GM21390 (cell line): ENCODE results near the gene CLN6.
"Not testable (repeated sequence)": the region's sequence is repeated elsewhere in the genome, so short reads cannot be mapped to it uniquely, and the experiment has no call there.

Source experiments
- ATAC-seq: cut with Tn5 transposase; IDR thresholded peaks from one replicate; pipeline ENCODE4 v1.9.1; 2021; ENCODE audit not compliant: unreplicated experiment

Gene CLN6

GRCh38 chr15:68256675-68257450 is 27.3 kb upstream of the CLN6 start:
- no peak for ATAC-seq

- ATAC-seq = no peak
Observed at GRCh38 chr15:68252925-68253534, 23.5 kb upstream of the CLN6 start.

- no peak for ATAC-seq
Observed at GRCh38 chr15:68249058-68249713, 19.7 kb upstream of the CLN6 start.

- ATAC-seq = no peak
Observed at GRCh38 chr15:68244235-68244634, 14.7 kb upstream of the CLN6 start.

GRCh38 chr15:68241088-68241935 is 11.8 kb upstream of the CLN6 start:
- no peak for ATAC-seq

GRCh38 chr15:68239025-68239424 is 9.5 kb upstream of the CLN6 start:
- no peak for ATAC-seq

- ATAC-seq = no peak
Observed at GRCh38 chr15:68235022-68235421, 5.5 kb upstream of the CLN6 start.

- ATAC-seq = not testable (repeated sequence)
Observed at GRCh38 chr15:68234520-68234919, 5.0 kb upstream of the CLN6 start.

- no peak for ATAC-seq
Observed at GRCh38 chr15:68234060-68234459, 4.5 kb upstream of the CLN6 start.

GRCh38 chr15:68232937-68233336 is 3.4 kb upstream of the CLN6 start:
- no peak for ATAC-seq

GRCh38 chr15:68232449-68232848 is 2.9 kb upstream of the CLN6 start:
- no peak for ATAC-seq

- ATAC-seq = no peak
Observed at GRCh38 chr15:68231102-68231818, 1.7 kb upstream of the CLN6 start.

- ATAC-seq = peak; percentile 25
Observed at GRCh38 chr15:68230157-68231100, 901 bp upstream of the CLN6 start.

GRCh38 chr15:68228971-68229385 is 550 bp downstream of the CLN6 start:
- no peak for ATAC-seq

GRCh38 chr15:68228143-68228970 is 1.2 kb downstream of the CLN6 start:
- ATAC-seq = no peak

GRCh38 chr15:68227643-68228142 is 1.8 kb downstream of the CLN6 start:
- no peak for ATAC-seq

- not testable (repeated sequence) for ATAC-seq
Observed at GRCh38 chr15:68225442-68225841, 4.1 kb downstream of the CLN6 start.

GRCh38 chr15:68224546-68225250 is 4.8 kb downstream of the CLN6 start:
- no peak for ATAC-seq
